HG03354 (cell line): ENCODE data around the gene ARL5A.
"Not testable (repeated sequence)": the region's sequence is repeated elsewhere in the genome, so short reads cannot be mapped to it uniquely, and the experiment has no call there.

Experiments used
- ATAC-seq: cut with Tn5 transposase; IDR thresholded peaks from one replicate; pipeline ENCODE4 v1.9.1; 2021; ENCODE audit warnings: mild to moderate bottlenecking; ENCODE audit not compliant: unreplicated experiment, poor library complexity, severe bottlenecking

The ARL5A gene

GRCh38 chr2:151805343-151805742, 22.9 kb downstream of the ARL5A start:
- ATAC-seq = no peak

GRCh38 chr2:151803811-151804210, 24.4 kb downstream of the ARL5A start:
- ATAC-seq = no peak

GRCh38 chr2:151802315-151802714, 25.9 kb downstream of the ARL5A start:
- no peak for ATAC-seq

GRCh38 chr2:151799886-151800292, 28.3 kb downstream of the ARL5A start:
- ATAC-seq = no peak

GRCh38 chr2:151796774-151797173, 31.4 kb downstream of the ARL5A start:
- no peak for ATAC-seq

GRCh38 chr2:151795646-151796240, 32.5 kb downstream of the ARL5A start:
- ATAC-seq = no peak

GRCh38 chr2:151794422-151794821, 33.8 kb downstream of the ARL5A start:
- not testable (repeated sequence) for ATAC-seq

GRCh38 chr2:151793123-151793522, 35.1 kb downstream of the ARL5A start:
- no peak for ATAC-seq

GRCh38 chr2:151792589-151792988, 35.6 kb downstream of the ARL5A start:
- ATAC-seq = no peak

GRCh38 chr2:151791545-151791944, 36.7 kb downstream of the ARL5A start:
- ATAC-seq = no peak

- ATAC-seq = no peak
Measured at GRCh38 chr2:151790689-151791088, 37.5 kb downstream of the ARL5A start.

GRCh38 chr2:151789055-151789834, 39.0 kb downstream of the ARL5A start:
- no peak for ATAC-seq

- no peak for ATAC-seq
Measured at GRCh38 chr2:151786483-151786882, 41.7 kb downstream of the ARL5A start.

- ATAC-seq = no peak
Measured at GRCh38 chr2:151786077-151786476, 42.1 kb downstream of the ARL5A start.

- ATAC-seq = no peak
Measured at GRCh38 chr2:151783133-151783520, 45.1 kb downstream of the ARL5A start.

- no peak for ATAC-seq
Measured at GRCh38 chr2:151782378-151783132, 45.7 kb downstream of the ARL5A start.

GRCh38 chr2:151781642-151782041, 46.6 kb downstream of the ARL5A start:
- no peak for ATAC-seq

GRCh38 chr2:151780938-151781337, 47.3 kb downstream of the ARL5A start:
- ATAC-seq = no peak

GRCh38 chr2:151777935-151778334, 50.3 kb downstream of the ARL5A start:
- no peak for ATAC-seq

- ATAC-seq = no peak
Measured at GRCh38 chr2:151777487-151777886, 50.7 kb downstream of the ARL5A start.

GRCh38 chr2:151776367-151776766, 51.9 kb downstream of the ARL5A start:
- no peak for ATAC-seq
